GM12878 (cell line): ENCODE results near the gene BBX. TPM values are rescaled to one million over a fixed set of nuclear protein-coding genes. Genes with fewer than 3 reads are reported as not detected.

Experiments used
- ATAC-seq: fragments of 200-7000 bp; cut with Tn5 transposase; 3 replicates; pipeline ENCODE4 v1.9.1; 2020; ENCODE audit warnings: mild to moderate bottlenecking, moderate library complexity
- BruUV-seq: library from RNA; stranded (reverse); fragments of 400-500 nt; replicated peaks from 2 replicates; lab custom pipeline; 2021; lab: Mats Ljungman, UMichigan
- CTCF ChIA-PET: fragments of 300-600 bp; sonication (Branson Sonifier 250); formaldehyde crosslinking; extraction: SDS; loops from one replicate; lab custom pipeline; 2021; ENCODE audit warnings: inconsistent platforms; lab: Yijun Ruan, JAX
- POLR2A ChIA-PET: fragments of 350-600 bp; formaldehyde crosslinking; extraction: SDS; loops from one replicate; lab custom pipeline; 2021; ENCODE audit warnings: inconsistent platforms; lab: Charles Lee
- RAD21 ChIA-PET: fragments of 300-600 bp; sonication (Branson Sonifier 250); formaldehyde crosslinking; loops from one replicate; lab custom pipeline; 2023; ENCODE audit warnings: antibody characterized with exemption; ENCODE audit not compliant: unreplicated experiment; lab: Charles Lee
- SMC1A ChIA-PET: fragments of 300-600 bp; sonication (Branson Sonifier 250); formaldehyde crosslinking; loops from one replicate; lab custom pipeline; 2023; ENCODE audit not compliant: unreplicated experiment, uncharacterized antibody; lab: Charles Lee
- DNase-seq: peaks from one replicate; pipeline ENCODE4 v3.0.0-alpha.2; 2011; ENCODE audit warnings: low read depth, low spot score
- FAIRE-seq: peaks from 3 replicates; lab custom pipeline; 2011; peaks lifted over from hg19 to GRCh38; lab: Jason Lieb, UNC
- H2AFZ ChIP-seq: 2 replicates; pipeline ENCODE4 v1.6.0; 2011; ENCODE audit warnings: low read depth, low read length, control low read depth; ENCODE audit not compliant: control insufficient read depth
- H3K27ac ChIP-seq: 2 replicates; pipeline ENCODE4 v1.5.1; 2011; ENCODE audit warnings: control low read depth; ENCODE audit not compliant: control insufficient read depth, insufficient read depth
- H3K27me3 ChIP-seq, 2 experiments: replicated peaks in 1 of 2; 2 replicates each; pipeline versions ENCODE4 v1.6.0 to v1.6.1; 2011; ENCODE audit warnings: low read length in 1 of 2; ENCODE audit not compliant: control insufficient read depth in 2 of 2, insufficient read depth in 2 of 2
- H3K36me3 ChIP-seq, 2 experiments: 2 replicates each; pipeline ENCODE4 v1.5.1; 2011; ENCODE audit warnings: low read length in 1 of 2; ENCODE audit not compliant: control insufficient read depth in 2 of 2, insufficient read depth in 2 of 2
- H3K4me1 ChIP-seq: 2 replicates; pipeline ENCODE4 v1.6.1; 2011; ENCODE audit warnings: mild to moderate bottlenecking, low read length, moderate library complexity, mixed read lengths; ENCODE audit not compliant: control insufficient read depth, insufficient read depth
- H3K4me2 ChIP-seq: 2 replicates; pipeline ENCODE4 v1.6.0; 2011; ENCODE audit warnings: control low read depth; ENCODE audit not compliant: control insufficient read depth, insufficient read depth
- H3K4me3 ChIP-seq: fragments of 200-600 bp; sonication (generic); 2 replicates; pipeline ENCODE4 v1.5.1; 2016
- H3K79me2 ChIP-seq: 2 replicates; pipeline ENCODE4 v1.6.0; 2011; ENCODE audit warnings: low read length; ENCODE audit not compliant: control insufficient read depth, insufficient read depth
- H3K9ac ChIP-seq: 2 replicates; pipeline ENCODE4 v1.8.0; 2011; ENCODE audit warnings: low read length, control low read depth, mixed read lengths; ENCODE audit not compliant: control insufficient read depth, insufficient read depth
- H3K9me3 ChIP-seq: replicated peaks from 3 replicates; pipeline ENCODE4 v1.5.1; 2011; ENCODE audit warnings: mild to moderate bottlenecking, low read length; ENCODE audit not compliant: control insufficient read depth, insufficient read depth
- H4K20me1 ChIP-seq: 2 replicates; pipeline ENCODE4 v1.6.0; 2011; ENCODE audit not compliant: control insufficient read depth, insufficient read depth
- JUNB ChIP-seq: IDR thresholded peaks from 2 replicates; pipeline ENCODE4 v1.6.1; 2016; ENCODE audit warnings: antibody characterized with exemption, mild to moderate bottlenecking
- KDM1A ChIP-seq: fragments of 200-600 bp; sonication (generic); IDR thresholded peaks from 2 replicates; pipeline ENCODE4 v1.6.1; 2016; ENCODE audit warnings: borderline replicate concordance
- NR2C1 ChIP-seq: fragments of 450-650 bp; IDR thresholded peaks from 2 replicates; pipeline ENCODE4 v1.6.1; 2017; ENCODE audit warnings: antibody characterized with exemption, mild to moderate bottlenecking, moderate library complexity
- REST ChIP-seq: IDR thresholded peaks from 2 replicates; pipeline ENCODE4 v1.6.1; 2012; ENCODE audit warnings: mild to moderate bottlenecking, low read depth, low read length
- SIX5 ChIP-seq: IDR thresholded peaks from 2 replicates; pipeline ENCODE4 v1.6.1; 2011; ENCODE audit warnings: mild to moderate bottlenecking, low read depth, low read length, moderate library complexity; ENCODE audit not compliant: severe bottlenecking
- SMAD1 ChIP-seq: fragments of 450-650 bp; IDR thresholded peaks from 2 replicates; pipeline ENCODE4 v1.6.1; 2018; ENCODE audit warnings: mild to moderate bottlenecking, low read depth; ENCODE audit not compliant: partially characterized antibody
- SREBF1 ChIP-seq: IDR thresholded peaks from 2 replicates; pipeline ENCODE4 v1.6.1; 2012; ENCODE audit warnings: mild to moderate bottlenecking, low read length
- TCF3 ChIP-seq: IDR thresholded peaks from 2 replicates; pipeline ENCODE4 v1.6.1; 2012; ENCODE audit warnings: low read depth, mild to moderate bottlenecking, low read length, borderline replicate concordance; ENCODE audit not compliant: insufficient read depth
- ZNF24 ChIP-seq: fragments of 450-650 bp; IDR thresholded peaks from 2 replicates; pipeline ENCODE4 v1.6.1; 2017; ENCODE audit warnings: antibody characterized with exemption, mild to moderate bottlenecking
- WGBS: methylation state at CpG from one replicate; pipeline ENCODE4 v1.1.6; 2016; ENCODE audit warnings: low lambda C conversion rate; ENCODE audit not compliant: insufficient replicate concordance, insufficient coverage; ENCODE audit errors: missing lambda C conversion rate; 5-methylcytosine and 5-hydroxymethylcytosine counted together
- in situ Hi-C: fragments of 300-500 bp; cut with MboI; formaldehyde crosslinking; loops from 9 replicates; pipeline ENCODE4 v1.14.3; 2018; ENCODE audit warnings: mixed read lengths
- intact Hi-C: fragments of 100-400 bp; cut with micrococcal nuclease; formaldehyde crosslinking; loops from one replicate; pipeline ENCODE4 v1.14.2; 2022; ENCODE audit not compliant: unreplicated experiment
- polyA plus RNA-seq, 11 experiments: library from polyadenylated mRNA; depleted of rRNA in 4 of 11; unstranded in 6 of 11; stranded (reverse) in 5 of 11; fragments of >200 nt; fragmentation: Nextera tagmentation in 4 of 11; fragmentation: Illumina TruSeq in 1 of 11; extraction: Ambion mirVana in 4 of 11; extraction: Trizol in 1 of 11; gene quantifications; 1 replicate in 1 of 11; 2 replicates in 10 of 11; pipeline versions ENCODE4 v1.2.1 to v1.2.3, GENCODE V29; 2011 to 2016; ENCODE audit warnings: inconsistent platforms in 2 of 11, missing spikeins in 2 of 11, low read depth in 1 of 11
- total RNA-seq, 4 experiments: library from RNA; depleted of rRNA in 3 of 4; stranded (reverse); fragments of >200 nt in 3 of 4; fragmentation: Illumina TruSeq in 1 of 4; extraction: Trizol in 1 of 4; gene quantifications; 2 replicates each; pipeline versions ENCODE4 v1.2.1 to v1.2.3, GENCODE V29; 2013 to 2021

BBX gene
- total and polyA plus RNA-seq, 10 of the 15 experiments (the other 5 are each of a cell fraction or from before 2014, with no cell fraction given), result 13.3 to 38.5 (median 32.0) TPM

GRCh38 chr3:107795514-107796094 lies 272.8 kb downstream of the BBX start:
- Histone ChIP-seq H3K9ac (no peak overlapping the region), H3K36me3 (peaks cover 0 to 21% of the 10 kb centered on the region in 2 experiments), H4K20me1 (no peaks in the 10 kb centered on the region), H3K9me3 (no peaks in the 10 kb centered on the region; the same call in 2 of the 3 replicates), H3K4me1 (no peaks in the 10 kb centered on the region), H3K79me2 (no peaks in the 10 kb centered on the region), H3K27ac (no peak overlapping the region), H3K27me3 (no peaks in the 10 kb centered on the region), H3K4me2 (no peak overlapping the region), H2AFZ (no peak overlapping the region), H3K4me3 (no peak overlapping the region)
- 94% methylated on average over 3 of the region's 3 CpGs for WGBS
- intact Hi-C loops (no loop called here), in situ Hi-C loops (no loop called here)
- FAIRE-seq (no peak), ATAC-seq (no peak), DNase-seq (no peak)
- TF ChIP-seq KDM1A (no peak), ZNF24 (no peak), SREBF1 (no peak), NR2C1 (no peak), REST (no peak), TCF3 (no peak), JUNB (no peak), SIX5 (no peak), SMAD1 (no peak)
- ChIA-PET CTCF (interaction anchor here (1.2 to 2.0 kb wide), 4 partner anchors 41 to 50 kb away, joined by 3 to 8 read pairs (median 4); no protein-coding TSS in a partner anchor), RAD21 (interaction anchor here (1.0 kb wide), 1 partner anchor 15 kb away, joined by 4 read pairs; no protein-coding TSS in a partner anchor), SMC1A (interaction anchor here (0.9 to 1.9 kb wide), 5 partner anchors 9 to 197 kb away, joined by 3 to 5 read pairs (median 3); no protein-coding TSS in a partner anchor), POLR2A (no interaction called here)
- BruUV-seq, result no TSS peak
